Measurements from ENCODE around the gene UHMK1.
"Not testable (repeated sequence)": the region's sequence is repeated elsewhere in the genome, so short reads cannot be mapped to it uniquely, and the experiment has no call there.

UHMK1 gene, protein sequence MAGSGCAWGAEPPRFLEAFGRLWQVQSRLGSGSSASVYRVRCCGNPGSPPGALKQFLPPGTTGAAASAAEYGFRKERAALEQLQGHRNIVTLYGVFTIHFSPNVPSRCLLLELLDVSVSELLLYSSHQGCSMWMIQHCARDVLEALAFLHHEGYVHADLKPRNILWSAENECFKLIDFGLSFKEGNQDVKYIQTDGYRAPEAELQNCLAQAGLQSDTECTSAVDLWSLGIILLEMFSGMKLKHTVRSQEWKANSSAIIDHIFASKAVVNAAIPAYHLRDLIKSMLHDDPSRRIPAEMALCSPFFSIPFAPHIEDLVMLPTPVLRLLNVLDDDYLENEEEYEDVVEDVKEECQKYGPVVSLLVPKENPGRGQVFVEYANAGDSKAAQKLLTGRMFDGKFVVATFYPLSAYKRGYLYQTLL

DNA sequence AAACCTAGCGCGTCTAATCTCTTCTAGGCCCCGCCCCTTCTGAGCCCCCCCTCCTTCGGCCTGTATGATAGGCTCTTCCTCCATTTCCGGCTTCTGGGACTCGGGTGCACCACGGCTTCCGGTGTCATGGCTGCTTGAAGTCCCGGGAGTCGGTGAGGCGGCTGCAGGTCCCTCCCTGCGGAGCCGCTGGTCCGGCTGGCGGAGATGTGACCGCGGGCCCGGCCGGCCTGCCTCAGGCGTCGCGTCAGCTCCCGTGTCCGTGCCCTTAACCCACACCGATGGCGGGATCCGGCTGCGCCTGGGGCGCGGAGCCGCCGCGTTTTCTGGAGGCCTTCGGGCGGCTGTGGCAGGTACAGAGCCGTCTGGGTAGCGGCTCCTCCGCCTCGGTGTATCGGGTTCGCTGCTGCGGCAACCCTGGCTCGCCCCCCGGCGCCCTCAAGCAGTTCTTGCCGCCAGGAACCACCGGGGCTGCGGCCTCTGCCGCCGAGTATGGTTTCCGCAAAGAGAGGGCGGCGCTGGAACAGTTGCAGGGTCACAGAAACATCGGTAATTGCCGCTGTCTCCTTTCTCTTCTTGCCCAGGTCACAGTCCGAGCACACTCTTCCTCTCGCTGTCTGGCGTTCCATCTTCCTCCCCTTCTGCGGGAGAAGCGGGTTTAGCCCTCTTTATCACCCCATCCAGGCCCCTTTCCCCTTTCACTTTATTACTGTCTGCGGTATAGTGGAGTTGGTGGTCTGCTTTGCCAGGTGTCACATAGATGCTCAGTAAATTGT, at the start of gene UHMK1:
TSS of gene UHMK1 (plus strand) at position 96 of the 773 bp plus-strand sequence. CDS start at position 279, 183 bp downstream.
- FAIRE-seq: no peak

DNA sequence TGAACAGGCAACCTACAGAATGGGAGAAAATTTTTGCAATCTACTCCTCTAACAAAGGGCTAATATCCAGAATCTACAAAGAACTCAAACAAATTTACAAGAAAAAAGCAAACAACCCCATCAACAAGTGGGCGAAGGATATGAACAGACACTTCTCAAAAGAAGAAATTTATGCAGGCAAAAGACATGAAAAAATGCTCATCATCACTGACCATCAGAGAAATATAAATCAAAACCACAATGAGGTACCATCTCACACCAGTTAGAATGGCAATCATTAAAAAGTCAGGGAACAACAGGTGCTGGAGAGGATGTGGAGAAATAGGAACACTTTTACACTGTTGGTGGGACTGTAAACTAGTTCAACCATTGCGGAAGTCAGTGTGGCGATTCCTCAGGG, 43.3 kb upstream of the UHMK1 start:
- not testable (repeated sequence) for FAIRE-seq

DNA sequence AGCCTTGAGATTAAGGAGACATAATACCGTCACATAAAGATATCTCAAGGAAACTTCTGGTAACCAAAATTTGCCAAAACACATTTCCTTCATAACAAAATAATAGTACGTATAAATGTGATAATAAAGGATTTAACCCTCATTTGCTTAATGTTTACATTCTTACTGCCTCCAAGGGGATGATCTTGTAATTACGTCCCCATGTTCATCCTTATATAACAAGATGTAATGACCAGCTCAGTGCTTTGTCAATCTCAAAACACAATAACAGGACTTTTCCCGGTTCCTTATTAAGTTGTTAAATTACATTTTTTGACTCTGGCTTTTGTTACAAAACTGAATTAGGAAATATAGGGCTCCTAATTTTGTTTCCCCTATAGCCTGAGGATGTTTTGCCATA, 41.3 kb upstream of the UHMK1 start:
- FAIRE-seq: no peak

DNA sequence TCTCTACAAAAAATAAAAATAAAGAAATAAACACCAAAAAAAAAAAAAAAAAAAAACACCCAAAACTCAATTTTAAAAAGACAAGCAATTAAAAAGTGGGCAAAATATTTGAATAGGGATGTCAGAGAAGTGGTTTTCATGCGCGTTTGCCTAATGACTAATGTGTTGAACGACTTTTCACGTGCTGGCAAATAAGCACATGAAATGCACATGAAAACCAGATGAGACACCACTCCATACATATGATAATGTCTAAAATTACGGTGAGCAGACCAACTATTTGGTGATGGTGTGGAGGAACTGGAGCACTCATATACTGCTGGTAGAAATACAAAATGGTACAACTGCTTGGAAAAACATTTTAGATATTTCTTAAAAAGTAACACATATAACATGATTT, 39.4 kb upstream of the UHMK1 start:
- FAIRE-seq: no peak

DNA sequence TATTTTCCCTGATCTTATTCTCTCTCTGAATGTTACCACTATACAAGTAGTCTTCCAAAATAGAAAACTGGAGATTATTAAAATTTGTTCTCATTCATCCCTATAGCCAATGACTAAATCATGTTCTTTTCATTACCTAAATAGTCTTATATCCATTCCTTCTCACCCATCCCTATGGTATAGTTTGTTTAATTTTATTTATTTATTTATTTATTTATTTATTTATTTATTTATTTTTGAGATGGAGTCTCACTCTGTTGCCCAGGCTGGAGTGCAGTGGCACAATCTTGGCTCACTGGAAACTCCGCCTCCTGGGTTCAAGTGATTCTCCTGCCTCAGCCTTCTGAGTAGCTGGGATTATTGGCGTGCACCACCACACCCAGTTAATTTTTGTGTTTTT, 35.2 kb upstream of the UHMK1 start:
- FAIRE-seq: not testable (repeated sequence)

DNA sequence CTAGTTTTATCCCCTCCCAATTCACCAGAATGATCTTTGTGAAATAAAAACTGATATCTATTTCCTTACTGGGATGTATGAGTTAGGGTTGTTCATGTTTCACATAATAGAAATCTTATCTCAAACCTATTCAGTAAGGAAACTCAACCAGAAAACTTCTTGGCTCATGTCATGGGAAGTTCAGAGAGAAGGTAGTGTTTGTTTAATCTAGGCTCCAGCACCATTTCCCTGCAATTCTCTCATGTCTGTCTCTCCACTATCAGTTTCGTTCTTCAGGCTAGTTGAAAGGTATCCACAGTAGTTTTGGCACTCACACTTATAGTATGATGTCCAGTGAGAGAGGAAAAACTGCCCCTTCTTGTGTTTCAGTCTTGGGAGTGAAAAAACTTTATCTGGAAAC, 34.6 kb upstream of the UHMK1 start:
- FAIRE-seq: no peak

DNA sequence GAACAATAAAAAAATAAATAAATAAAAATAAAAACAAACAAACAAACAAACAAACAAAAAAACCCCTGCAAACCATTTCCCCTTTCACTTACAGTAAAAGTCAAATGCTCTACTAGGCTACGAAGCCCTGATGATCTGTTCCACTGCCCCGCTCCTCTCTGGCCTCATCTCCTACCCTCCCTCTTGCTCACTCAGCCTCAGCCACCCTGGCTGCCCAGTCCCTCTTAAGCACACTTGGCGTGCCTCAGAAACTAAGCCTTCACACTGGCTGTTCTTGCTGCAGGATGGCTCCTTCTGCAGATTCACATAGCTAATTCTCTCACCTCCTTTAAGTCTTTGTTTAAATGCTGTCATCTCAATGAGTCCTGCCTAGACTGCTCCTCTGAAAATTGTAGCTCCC, 30.8 kb upstream of the UHMK1 start:
- no peak for FAIRE-seq

DNA sequence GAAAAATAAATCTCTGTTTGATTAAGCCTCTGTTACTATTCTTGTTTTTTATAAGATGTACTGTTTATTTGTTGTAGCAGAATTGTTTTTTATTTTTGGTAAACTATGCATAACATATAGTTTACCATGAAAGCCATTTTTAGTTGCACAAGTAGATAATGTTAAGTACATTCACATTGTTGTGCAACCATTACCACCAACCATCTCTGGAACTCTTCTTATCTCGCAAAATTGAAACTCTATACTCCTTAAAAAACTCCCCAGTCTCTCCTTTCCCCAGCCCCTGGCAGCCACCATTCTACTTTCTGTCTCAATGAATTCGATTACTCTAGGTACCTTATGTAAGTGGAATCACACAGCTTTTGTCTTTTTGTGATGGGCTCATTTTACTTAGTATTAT, 27.4 kb upstream of the UHMK1 start:
- FAIRE-seq: no peak

DNA sequence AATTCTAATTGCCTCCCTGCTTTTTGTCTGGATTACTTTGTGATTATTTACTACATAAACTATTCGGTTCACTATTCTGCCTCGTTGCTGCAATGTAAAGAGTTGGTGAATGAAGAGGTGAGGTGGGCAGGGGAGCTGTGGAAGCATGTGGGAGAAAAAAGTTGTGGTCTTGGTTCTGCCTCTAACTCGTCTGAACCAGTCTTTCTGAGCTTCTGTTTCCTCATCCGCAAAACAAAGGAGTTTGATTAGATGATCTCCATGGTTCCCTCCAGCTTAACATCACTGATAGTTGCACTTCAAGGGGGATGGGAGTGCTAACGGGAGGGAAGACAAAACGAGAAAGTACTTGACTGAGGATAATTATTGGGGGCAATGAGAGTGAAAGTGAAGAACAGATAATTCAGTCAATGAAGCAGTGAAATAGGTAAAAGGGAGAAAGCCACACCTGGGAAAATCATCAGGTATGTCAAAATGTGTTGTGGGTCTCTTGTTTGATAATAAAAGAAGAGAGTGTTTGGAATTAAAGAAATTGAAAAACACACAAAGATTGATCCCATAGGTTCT, 26.2 kb upstream of the UHMK1 start:
- FAIRE-seq: no peak

DNA sequence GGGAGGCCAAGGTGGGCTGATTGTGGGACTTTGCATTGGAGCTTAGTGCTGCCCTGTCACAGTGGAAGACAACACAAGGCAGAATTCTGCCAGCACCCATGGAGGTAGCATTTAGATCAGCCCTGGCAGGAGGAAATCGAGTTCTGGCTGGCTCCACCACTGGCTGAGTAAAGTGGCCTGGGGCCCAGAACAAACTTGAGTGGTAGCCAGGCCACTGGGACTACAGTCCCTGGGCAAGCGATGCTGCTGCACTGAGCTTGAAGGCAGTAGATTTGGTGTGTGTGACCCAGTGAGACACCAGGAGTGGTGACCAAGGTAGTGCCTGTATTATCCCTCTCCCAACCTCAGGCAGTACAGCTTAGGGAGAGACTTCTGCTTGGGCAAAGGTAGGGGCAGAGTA, 22.5 kb upstream of the UHMK1 start:
- FAIRE-seq: no peak

DNA sequence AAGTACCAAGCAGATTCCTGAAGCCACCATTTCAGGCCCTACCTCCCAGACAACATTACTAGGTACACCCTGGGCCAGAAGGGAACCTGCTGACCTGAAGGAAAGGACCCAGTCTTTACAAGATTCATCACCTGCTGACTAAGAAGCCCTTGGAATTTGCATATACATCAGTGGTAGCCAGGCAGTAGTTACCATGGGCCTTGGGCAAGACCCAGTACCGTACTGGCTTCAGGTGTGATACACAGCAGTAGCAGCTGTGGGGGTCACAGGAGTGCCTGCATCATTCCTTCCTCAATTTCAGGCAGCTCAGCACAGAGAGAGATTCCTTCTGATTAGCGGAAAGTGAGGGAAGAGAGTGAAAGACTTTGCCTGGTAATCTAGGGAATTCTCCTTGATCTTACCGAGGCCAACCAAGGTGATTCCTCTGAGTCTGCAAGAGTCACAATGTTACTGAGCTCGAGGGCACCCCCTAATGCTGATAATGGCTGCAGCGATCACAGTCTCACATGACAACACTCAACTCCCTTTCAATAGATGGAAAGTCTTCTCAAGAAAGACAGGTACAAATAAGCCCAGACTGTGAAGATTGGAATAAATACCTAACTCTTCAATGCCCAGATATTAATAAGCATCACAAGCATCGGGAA, 22.0 kb upstream of the UHMK1 start:
- no peak for FAIRE-seq

DNA sequence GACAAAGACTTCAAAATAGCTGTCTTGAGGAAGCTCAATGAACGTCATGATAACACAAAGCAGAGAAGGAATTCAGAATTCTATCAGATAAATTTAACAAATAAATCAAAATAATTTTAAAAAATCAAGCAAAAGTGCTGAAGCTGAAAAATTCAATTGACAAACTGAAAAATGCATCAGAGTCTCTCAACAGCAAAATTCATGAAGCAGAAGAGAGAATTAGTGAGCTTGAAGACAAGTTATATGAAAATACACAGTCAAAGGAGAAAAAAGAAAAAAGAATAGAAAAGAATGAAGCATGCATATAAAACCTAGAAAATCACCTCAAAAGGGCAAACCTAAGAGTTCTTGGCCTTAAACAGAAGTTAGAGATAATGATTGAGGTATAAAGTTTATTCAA, 21.0 kb upstream of the UHMK1 start:
- no peak for FAIRE-seq

DNA sequence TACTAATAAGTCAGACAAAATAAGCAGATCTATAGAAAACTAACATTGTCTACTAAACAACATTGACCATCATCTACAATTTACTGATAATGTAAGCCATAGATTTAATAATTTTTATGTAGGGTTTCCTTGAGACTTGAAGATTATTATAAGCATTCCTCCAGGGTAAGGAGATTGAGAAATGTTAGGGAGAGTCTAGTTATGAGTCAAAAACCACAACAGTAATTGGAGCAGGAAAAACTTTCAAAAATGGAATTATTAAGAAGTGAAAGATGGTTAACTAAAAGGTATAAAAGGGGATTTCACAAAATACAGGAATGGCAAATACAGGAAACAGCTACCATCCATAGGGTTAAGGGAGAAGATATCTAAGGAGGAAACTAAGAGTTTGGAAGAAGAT, 12.4 kb upstream of the UHMK1 start:
- FAIRE-seq: no peak

DNA sequence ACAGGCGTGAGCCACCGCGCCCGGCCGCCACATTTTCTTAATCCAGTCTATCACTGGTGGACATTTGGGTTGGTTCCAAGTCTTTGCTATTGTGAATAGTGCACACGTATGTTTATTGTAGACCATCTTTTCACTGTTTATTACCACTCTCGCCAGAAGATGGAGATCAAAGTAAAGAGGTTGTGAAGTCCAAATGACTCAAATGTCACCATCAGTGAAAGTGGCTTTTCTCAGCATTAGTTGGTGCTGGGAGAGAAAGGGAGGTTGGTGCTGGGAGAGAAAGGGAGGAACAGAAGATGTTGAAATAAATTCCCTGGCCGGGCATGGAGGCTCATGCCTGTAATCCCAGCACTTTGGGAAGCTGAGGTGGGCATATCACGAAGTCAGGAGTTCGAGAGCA, 10.4 kb upstream of the UHMK1 start:
- FAIRE-seq: no peak

DNA sequence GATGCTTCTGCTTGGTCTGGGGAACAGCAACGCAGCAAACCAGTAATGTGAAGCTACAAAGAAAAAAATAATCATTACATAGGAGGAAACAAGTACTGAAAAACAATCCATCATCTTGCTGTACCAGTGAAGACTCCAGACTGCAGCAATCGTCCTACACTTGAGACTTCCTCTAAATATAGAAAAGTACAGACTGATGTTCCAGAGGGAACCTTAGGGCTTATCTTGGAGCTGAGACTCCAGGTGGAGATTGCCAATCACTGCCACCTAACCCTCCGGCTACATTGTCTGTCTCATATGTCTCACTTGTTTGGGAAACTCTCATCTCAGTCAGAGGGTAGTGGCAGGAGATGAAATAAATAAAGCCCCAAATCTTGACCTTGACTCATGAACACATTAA, 9.4 kb upstream of the UHMK1 start:
- no peak for FAIRE-seq

DNA sequence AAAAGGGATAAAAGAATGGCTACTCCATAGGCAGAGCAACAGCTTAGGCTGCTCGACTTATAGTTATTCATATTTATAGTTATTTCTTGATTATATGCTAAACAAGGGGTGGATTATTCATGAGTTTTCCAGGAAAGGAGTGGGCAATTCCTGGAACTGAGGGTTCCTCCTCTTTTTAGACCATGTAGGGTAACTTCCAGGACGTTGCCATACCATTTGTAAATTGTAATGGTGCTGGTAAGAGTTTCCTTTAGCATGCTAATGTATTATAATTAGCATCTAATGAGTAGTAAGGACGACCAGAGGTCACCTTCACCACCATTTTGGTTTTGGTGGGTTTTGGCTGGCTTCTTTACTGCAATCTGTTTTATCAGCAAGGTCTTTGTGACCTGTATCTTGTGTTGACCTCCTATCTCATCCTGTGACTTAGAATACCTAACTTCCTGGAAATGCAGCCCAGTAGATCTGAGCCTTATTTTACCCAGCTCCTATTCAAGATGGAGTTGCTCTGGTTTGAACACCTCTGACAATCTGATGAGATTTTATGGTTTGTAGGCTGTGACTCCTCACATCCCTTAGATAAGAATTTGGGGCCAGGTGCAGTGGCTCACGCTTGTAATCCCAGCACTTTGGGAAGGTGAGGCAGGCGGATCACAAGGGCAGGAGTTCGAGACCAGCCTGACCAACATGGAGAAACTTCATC, 1.9 kb upstream of the UHMK1 start:
- FAIRE-seq: not testable (repeated sequence)

DNA sequence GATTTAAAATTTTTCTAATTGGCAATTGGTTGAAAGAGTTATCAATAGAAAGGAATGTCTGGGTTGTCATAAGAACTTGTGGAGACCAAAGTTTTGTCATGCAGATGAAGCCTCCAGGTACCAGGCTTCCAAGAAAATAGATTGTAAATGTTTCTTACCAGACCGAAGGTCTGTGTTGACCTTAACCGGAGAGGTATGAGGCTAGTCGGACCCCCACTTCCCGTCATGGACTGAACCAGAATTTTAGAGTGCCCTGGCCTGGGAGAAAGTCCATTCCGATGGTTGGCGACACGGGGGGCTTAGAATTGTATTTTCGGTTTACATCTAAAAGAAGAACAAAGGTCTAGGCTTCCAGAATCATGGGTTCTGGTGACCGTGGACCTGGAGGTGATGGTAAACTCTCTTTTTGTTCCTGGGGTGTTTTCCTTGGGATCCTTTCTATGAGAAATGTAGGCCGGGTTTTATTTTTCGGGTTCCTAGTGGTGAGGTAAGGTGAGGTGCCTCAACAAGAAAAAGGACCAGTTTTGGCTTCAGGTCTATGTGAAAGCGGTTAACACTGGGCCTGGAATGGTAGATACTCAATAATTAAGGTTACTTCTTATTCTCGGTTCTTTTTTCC, 405 bp upstream of the UHMK1 start:
- FAIRE-seq: no peak

DNA sequence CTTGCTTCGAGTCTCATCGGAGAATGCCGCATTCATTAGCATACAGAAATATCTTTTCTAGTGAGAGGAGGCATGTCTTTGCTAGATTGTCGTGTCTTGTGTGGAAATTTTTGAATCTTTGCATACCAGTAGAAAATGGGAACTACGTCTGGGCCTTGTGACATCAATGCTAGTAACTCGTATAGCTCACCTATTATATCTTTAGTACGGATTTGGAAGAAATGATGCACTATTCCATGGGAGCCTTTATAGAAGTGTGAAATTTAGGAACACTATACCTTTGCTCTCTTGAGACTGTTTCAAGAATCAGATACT, 835 bp downstream of the UHMK1 start:
- FAIRE-seq: no peak

DNA sequence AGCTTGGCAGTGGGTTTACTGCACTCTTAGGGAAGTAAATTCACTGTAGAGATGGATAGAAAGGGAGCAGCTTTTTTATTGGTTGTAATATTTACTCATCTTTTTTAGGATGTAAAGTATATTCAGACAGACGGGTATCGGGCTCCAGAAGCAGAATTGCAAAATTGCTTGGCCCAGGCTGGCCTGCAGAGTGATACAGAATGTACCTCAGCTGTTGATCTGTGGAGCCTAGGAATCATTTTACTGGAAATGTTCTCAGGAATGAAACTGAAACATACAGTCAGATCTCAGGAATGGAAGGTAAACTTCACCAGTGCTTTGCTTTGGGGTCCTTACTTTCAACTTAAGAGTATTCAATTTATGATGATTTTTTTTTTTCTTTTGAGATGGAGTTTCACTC, 3.2 kb downstream of the UHMK1 start:
- no peak for FAIRE-seq

DNA sequence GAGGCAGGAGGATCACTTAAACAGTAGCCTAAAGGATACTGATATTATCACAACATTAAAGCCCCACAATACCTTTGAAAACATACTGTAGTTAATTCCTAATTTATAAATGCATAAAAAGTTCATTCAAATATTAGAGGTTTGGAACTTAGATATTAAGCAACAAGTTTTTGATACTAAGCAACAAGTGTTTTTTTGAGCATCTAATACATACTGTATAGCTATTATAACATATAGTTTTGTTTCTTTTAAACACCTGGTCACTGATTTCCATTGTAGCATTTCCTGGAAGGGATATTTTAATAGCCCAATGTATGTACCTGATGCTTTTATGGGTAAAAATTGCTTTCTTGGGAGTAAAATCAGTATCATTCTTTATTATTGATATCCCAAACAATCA, 4.5 kb downstream of the UHMK1 start:
- no peak for FAIRE-seq

DNA sequence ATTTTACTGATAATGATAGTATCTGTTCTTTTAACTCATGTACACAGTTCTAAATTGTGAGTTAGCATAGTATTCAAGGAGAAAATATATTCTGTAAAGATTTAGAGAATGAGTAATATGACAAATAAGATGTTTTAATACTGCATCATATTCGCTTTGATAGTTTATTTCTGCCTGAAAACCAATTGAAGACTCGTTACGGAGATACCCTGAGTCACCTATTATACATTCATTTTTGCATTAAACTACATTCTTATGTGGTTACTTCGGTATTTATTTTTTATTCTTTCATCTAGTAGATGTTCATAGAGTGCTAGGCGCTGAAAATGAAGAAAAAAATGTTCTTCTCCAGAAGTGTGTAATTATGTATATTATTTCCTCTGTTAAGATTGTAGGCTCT, 5.3 kb downstream of the UHMK1 start:
- FAIRE-seq: no peak

DNA sequence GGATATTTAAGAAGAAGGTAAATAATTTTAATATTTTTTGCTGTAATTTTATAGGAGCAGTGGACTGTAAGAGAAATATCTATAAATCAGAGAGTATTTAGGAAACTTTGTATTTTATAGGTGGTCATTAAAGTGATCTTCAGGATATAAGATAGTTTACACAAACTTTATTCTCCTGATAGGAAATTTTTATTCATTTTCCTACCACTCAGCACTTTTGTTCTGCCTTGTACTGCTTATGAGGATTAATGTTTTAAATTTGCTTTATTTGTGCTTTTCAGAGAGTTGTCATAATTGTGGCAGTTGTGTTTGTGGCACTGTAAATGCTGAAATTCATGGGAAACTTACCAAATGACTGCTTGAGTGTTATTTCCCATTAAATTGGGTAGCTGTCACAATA, 29.7 kb downstream of the UHMK1 start:
- FAIRE-seq: no peak

All from A204.1 (cell line).